Uterus (tissue), 2 donors: ENCODE measurements around the gene CRISPLD2.

ENCODE experiments used
- CTCF ChIP-seq, 4 experiments: fragments of 200-600 bp in 2 of 4; fragments of 450-650 bp in 2 of 4; sonication (generic) in 2 of 4; IDR thresholded peaks; one replicate each; pipeline ENCODE4 v1.5.1; 2016 to 2019; ENCODE audit warnings: antibody characterized with exemption in 4 of 4, mild to moderate bottlenecking in 2 of 4, moderate library complexity in 1 of 4
- POLR2A ChIP-seq, 2 donors: fragments of 450-650 bp; IDR thresholded peaks; one replicate each; pipeline ENCODE4 v1.6.1; 2016; ENCODE audit warnings: antibody characterized with exemption in 2 of 2, mild to moderate bottlenecking in 1 of 2, moderate library complexity in 1 of 2

GRCh38 chr16:84810518-84811273 is 9.1 kb upstream of the CRISPLD2 start:
- TF ChIP-seq POLR2A (IDR thresholded peaks at IDR 0.05) (no peak), CTCF (IDR thresholded peaks at IDR 0.05) (no peak)
